Measurements from ENCODE around the gene GPR162.

GPR162 gene

DNA sequence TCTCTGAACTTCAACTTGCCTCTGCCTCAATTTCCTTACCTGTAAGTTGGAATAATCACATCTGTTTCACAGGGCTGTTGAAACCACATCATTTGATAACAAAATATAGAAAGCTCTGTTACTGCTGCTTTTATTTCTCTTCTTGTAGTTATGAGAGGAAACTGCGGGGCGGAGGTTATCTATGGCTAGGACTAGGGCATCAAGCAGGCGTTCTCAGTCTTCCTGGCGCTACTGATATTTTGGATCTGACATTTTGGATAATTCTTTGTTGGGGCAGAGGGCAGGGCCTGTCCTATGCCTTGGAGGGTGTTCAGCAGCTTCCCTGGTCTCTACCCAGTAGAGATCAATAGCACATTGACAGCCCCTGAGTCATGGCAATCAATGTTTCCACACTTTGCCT, 10.5 kb downstream of the GPR162 start:
- Histone ChIP-seq H4K20me1 (peaks cover 0 to 44% (median 22%) of the 10 kb centered on the region in 11 experiments; a peak in 16 of 22 replicates), H3K27me3 (peaks cover 61 to 85% (median 80%) of the 10 kb centered on the region in 11 experiments), H3K4me2 (no peak overlapping the region), H3K4me1 (peaks cover 17 to 28% (median 21%) of the 10 kb centered on the region in 10 experiments), H3K4me3 (no peak overlapping the region), H3K9ac (no peak overlapping the region), H3K9me3 (replicated peaks in 1 of 11) (no peaks in the 10 kb centered on the region), H3K36me3 (no peaks in the 10 kb centered on the region), H3K27ac (no peak overlapping the region)
- TF ChIP-seq Cebpa-rat (IDR thresholded peaks at IDR 0.05): no peak

DNA sequence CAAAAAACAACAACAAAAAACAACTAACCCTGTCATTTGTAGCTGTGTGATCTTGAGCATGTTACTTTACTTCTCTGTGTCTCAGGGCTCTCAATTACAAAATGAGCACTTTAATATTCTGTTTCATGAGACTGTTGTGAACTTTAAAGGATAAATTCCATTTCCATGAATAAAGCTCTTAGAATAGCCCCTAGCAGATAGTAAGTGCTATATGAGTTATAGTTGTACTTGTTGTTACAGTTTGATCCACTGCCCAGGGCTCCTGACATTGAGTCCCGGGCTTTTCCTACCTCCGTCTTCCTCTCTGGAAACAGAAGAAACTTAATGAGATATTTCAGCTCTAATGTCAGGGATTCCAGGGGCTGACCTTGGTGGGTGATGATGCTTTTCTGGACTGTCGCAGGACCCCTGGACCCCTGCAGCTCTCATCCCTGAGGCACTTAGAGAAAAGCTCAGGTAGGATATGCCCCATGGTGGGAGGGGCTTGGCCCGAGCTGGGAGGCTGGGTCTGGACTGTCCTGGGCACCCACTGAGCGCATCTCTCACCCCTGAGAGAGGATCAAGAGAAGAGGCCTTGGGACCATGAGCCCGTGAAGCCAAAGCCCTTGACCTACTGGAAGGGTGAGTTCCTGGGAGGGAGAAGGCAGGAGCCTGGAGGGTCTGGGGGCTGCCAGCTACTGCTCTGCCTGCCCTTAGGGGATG, 11.7 kb downstream of the GPR162 start:
- H3K4me1 ChIP-seq: peaks cover 12 to 18% (median 14%) of the 10 kb centered on the region in 10 experiments
- H3K9ac ChIP-seq: no peak overlapping the region
- no peak for TF ChIP-seq Cebpa-rat (IDR thresholded peaks at IDR 0.05)
- no peaks in the 10 kb centered on the region for H3K36me3 ChIP-seq
- H3K4me2 ChIP-seq: no peak overlapping the region
- no peak overlapping the region for H3K4me3 ChIP-seq
- H3K27me3 ChIP-seq: peaks cover 50 to 77% (median 68%) of the 10 kb centered on the region in 11 experiments
- peaks cover 0 to 39% (median 22%) of the 10 kb centered on the region in 11 experiments; a peak in 16 of 22 replicates for H4K20me1 ChIP-seq
- H3K27ac ChIP-seq: no peak overlapping the region
- no peaks in the 10 kb centered on the region for H3K9me3 ChIP-seq (replicated peaks in 1 of 11)

DNA sequence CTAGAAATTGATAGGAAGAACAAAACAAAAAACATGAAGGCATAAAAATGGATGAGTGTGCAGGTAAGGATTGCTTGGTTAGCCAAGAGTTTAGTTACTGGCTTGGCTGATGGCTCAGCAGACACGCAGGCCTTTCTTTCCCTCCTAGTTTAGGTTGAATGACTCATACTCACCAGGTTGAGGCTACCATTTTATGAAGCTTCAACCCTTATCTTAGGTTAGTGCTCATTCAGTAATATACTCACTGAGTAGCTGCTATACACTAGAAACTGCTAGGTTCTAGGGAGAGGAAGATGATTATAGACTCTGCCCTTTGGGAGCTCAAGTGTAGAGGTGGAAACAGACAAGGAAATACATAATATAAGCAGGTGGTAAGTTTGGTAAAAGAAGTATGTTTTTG, 12.6 kb downstream of the GPR162 start:
- Histone ChIP-seq H3K27me3 (peaks cover 41 to 77% (median 59%) of the 10 kb centered on the region in 11 experiments), H3K27ac (no peak overlapping the region), H3K4me1 (peaks cover 3 to 11% (median 5%) of the 10 kb centered on the region in 10 experiments), H3K9ac (no peak overlapping the region), H4K20me1 (peaks cover 0 to 31% (median 13%) of the 10 kb centered on the region in 11 experiments; a peak in 13 of 22 replicates), H3K4me3 (no peak overlapping the region), H3K9me3 (replicated peaks in 1 of 11) (no peaks in the 10 kb centered on the region), H3K4me2 (no peak overlapping the region), H3K36me3 (no peaks in the 10 kb centered on the region)
- no peak for TF ChIP-seq Cebpa-rat (IDR thresholded peaks at IDR 0.05)

DNA sequence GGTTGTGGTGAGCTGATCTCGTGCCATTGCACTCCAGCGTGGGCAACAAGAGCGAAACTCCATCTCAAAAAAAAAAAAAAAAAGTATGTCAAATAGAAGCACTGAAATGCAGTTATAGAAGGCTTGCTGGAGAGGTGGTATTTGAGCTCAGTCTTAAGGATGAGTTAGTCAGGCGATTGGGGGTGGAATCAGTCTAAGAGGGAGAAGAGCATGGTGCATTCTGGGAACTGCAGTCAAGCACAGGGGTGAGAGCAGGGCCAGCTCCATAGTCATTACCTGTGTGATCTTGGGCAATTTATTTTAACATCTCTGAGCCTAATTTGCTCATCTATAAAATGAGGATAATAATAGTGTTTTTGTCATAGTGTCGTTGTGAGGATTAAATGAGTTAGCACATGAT, 13.3 kb downstream of the GPR162 start:
- H4K20me1 ChIP-seq: peaks cover 0 to 24% (median 7%) of the 10 kb centered on the region in 11 experiments; a peak in 12 of 22 replicates
- no peak overlapping the region for H3K27ac ChIP-seq
- no peak overlapping the region for H3K9ac ChIP-seq
- H3K4me3 ChIP-seq: no peak overlapping the region
- no peaks in the 10 kb centered on the region for H3K36me3 ChIP-seq
- H3K4me1 ChIP-seq: peaks cover 0 to 12% (median 5%) of the 10 kb centered on the region in 10 experiments; a peak in 8 of 20 replicates
- peaks cover 35 to 74% (median 53%) of the 10 kb centered on the region in 11 experiments for H3K27me3 ChIP-seq
- H3K9me3 ChIP-seq (replicated peaks in 1 of 11): no peaks in the 10 kb centered on the region
- H3K4me2 ChIP-seq: no peak overlapping the region
- no peak for TF ChIP-seq Cebpa-rat (IDR thresholded peaks at IDR 0.05)

DNA sequence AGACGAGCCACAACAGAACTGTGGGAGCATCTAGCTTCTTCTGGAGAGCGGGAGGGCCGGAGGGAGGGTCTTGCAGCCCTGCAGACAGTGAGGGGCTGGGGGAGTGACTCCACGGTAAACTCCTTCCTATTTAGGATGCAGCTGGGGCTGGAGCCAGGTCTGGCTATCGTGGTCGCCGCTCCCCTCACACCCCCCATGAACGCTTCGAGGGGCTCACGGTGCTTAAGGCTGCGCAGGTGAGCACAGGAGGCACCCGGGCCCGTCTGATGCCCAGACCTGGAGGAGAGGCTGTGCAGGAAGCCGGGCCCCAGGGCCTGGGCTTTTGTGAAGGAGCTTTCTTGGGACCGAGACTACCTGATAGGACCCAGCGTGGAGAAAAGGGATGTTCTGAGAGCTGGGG, 15.2 kb downstream of the GPR162 start:
- Histone ChIP-seq H3K4me1 (peaks cover 0 to 16% (median 9%) of the 10 kb centered on the region in 10 experiments; a peak in 8 of 20 replicates), H3K4me3 (no peak overlapping the region), H3K27me3 (peaks cover 15 to 55% (median 33%) of the 10 kb centered on the region in 11 experiments), H3K36me3 (no peaks in the 10 kb centered on the region), H3K27ac (no peak overlapping the region), H3K9me3 (replicated peaks in 1 of 11) (no peaks in the 10 kb centered on the region), H3K9ac (no peak overlapping the region), H4K20me1 (peaks cover 0 to 5% (median 0%) of the 10 kb centered on the region in 11 experiments; a peak in 4 of 22 replicates), H3K4me2 (no peak overlapping the region)
- TF ChIP-seq Cebpa-rat (IDR thresholded peaks at IDR 0.05): no peak

DNA sequence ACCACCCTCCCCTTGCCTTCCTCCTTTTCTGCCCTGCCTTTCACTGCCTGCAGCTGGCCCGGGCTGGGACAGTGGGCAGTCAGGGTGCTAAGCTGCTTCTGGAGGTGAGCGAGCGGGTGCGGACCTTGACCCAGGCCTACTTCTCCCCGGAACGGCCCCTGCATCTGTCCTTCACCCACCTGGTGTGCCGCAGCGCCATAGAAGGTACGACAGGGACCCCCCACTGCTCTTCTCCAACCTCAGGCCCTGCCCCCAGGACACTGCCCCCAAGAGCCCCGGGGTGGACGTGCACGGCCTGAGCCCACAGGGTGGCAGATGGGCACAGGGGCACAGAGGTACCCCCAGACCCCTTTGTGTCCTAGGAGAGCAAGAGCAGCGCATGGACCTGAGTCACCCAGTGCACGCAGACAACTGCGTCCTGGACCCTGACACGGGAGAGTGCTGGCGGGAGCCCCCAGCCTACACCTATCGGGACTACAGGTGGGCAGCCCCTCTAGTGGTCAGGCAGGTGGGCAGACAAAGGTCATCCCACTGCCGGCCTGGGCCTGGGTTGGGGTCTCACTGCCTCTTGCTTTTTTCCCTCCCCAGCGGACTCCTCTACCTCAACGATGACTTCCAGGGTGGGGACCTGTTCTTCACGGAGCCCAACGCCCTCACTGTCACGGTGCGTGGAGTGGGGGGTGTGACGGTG, 15.9 kb downstream of the GPR162 start:
- H3K36me3 ChIP-seq: no peaks in the 10 kb centered on the region
- H3K4me3 ChIP-seq: no peak overlapping the region
- H3K27me3 ChIP-seq: peaks cover 9 to 48% (median 27%) of the 10 kb centered on the region in 11 experiments
- H3K27ac ChIP-seq: no peak overlapping the region
- H4K20me1 ChIP-seq: no peaks in the 10 kb centered on the region; a peak in 1 of 22 replicates
- no peak for TF ChIP-seq Cebpa-rat (IDR thresholded peaks at IDR 0.05)
- peaks cover 0 to 16% (median 9%) of the 10 kb centered on the region in 10 experiments; a peak in 8 of 20 replicates for H3K4me1 ChIP-seq
- H3K9ac ChIP-seq: no peak overlapping the region
- no peaks in the 10 kb centered on the region for H3K9me3 ChIP-seq (replicated peaks in 1 of 11)
- no peak overlapping the region for H3K4me2 ChIP-seq

DNA sequence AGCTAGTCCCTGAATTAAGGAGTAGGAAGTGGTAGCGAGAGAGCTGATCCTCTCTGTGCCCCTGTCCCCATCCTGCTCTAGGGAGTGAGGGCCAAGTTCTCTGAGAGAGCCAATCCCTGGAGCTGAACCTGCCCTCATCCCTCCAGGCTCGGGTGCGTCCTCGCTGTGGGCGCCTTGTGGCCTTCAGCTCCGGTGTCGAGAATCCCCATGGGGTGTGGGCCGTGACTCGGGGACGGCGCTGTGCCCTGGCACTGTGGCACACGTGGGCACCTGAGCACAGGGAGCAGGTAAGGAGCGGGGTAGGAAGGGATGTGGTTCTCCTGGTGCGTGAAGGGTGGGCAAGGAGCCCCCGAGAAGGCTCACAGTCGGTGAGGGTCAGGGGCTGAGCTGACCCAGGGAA, 17.2 kb downstream of the GPR162 start:
- H3K27ac ChIP-seq: no peak overlapping the region
- H3K9ac ChIP-seq: no peak overlapping the region
- H3K36me3 ChIP-seq: no peaks in the 10 kb centered on the region
- H3K9me3 ChIP-seq (replicated peaks in 1 of 11): no peaks in the 10 kb centered on the region
- no peak overlapping the region for H3K4me2 ChIP-seq
- no peak for TF ChIP-seq Cebpa-rat (IDR thresholded peaks at IDR 0.05)
- peaks cover under 1 to 35% (median 13%) of the 10 kb centered on the region in 11 experiments; a peak in 19 of 22 replicates for H3K27me3 ChIP-seq
- no peak overlapping the region for H3K4me3 ChIP-seq
- H4K20me1 ChIP-seq: no peaks in the 10 kb centered on the region; a peak in 1 of 22 replicates
- H3K4me1 ChIP-seq: peaks cover 0 to 22% (median 9%) of the 10 kb centered on the region in 10 experiments; a peak in 8 of 20 replicates

DNA sequence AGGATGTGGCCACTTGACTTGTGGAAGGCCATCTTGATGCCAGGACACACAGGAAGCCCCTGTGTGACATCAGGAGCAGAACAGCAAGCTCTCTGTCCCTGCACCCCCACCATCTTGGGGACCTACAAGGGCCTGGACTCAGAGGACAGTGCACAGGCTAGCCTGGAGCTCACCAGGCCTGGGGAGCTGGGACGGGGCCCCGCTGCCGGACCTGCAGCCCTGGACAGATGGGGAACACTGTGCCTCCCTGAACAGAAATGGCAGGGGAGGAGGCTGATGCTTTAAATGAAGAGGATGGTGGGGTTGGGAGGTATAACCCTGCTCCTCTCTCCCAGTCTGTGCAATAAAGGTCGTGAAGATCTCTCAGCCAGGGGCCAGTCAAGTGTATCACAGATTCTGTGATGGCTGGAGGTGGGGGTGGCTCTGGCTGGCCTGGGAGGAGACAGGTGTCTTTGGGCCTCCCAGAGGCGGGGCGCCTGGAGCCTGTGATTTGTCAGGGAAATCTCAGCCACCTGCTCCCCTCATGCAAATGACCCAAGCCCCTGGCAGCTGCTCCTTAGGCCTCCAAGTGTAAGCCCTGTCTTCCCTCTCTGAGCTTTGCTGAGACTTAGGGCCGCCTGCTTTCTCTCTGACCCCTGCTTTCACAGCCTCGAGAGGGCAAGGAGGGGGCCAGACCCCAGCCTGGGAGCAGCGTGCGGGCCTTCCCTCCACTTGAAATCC, 18.0 kb downstream of the GPR162 start:
- H3K4me2 ChIP-seq: peak overlapping the region in 8 of 11 experiments; percentile 9 to 55 (median 47); a peak in 12 of 22 replicates
- H3K9me3 ChIP-seq (replicated peaks in 1 of 11): no peaks in the 10 kb centered on the region
- H3K27ac ChIP-seq: no peak overlapping the region
- H4K20me1 ChIP-seq: no peaks in the 10 kb centered on the region; a peak in 1 of 22 replicates
- TF ChIP-seq Cebpa-rat (IDR thresholded peaks at IDR 0.05): no peak
- peak overlapping the region in 2 of 11 experiments; percentile 7 to 14; a peak in 1 of 22 replicates for H3K9ac ChIP-seq
- no peaks in the 10 kb centered on the region for H3K36me3 ChIP-seq
- H3K4me1 ChIP-seq: peaks cover 0 to 22% (median 9%) of the 10 kb centered on the region in 10 experiments; a peak in 8 of 20 replicates
- H3K27me3 ChIP-seq: peaks cover 0 to 27% (median 5%) of the 10 kb centered on the region in 11 experiments; a peak in 11 of 22 replicates
- H3K4me3 ChIP-seq: no peak overlapping the region
